ENCODE measurements around the gene ARHGEF12. TPM values are rescaled to one million over a fixed set of nuclear protein-coding genes. Genes with fewer than 3 reads are reported as not detected.

Gene ARHGEF12
- total RNA-seq, 2 donors from 2014 or later, result 27.1 to 38.2 TPM

DNA sequence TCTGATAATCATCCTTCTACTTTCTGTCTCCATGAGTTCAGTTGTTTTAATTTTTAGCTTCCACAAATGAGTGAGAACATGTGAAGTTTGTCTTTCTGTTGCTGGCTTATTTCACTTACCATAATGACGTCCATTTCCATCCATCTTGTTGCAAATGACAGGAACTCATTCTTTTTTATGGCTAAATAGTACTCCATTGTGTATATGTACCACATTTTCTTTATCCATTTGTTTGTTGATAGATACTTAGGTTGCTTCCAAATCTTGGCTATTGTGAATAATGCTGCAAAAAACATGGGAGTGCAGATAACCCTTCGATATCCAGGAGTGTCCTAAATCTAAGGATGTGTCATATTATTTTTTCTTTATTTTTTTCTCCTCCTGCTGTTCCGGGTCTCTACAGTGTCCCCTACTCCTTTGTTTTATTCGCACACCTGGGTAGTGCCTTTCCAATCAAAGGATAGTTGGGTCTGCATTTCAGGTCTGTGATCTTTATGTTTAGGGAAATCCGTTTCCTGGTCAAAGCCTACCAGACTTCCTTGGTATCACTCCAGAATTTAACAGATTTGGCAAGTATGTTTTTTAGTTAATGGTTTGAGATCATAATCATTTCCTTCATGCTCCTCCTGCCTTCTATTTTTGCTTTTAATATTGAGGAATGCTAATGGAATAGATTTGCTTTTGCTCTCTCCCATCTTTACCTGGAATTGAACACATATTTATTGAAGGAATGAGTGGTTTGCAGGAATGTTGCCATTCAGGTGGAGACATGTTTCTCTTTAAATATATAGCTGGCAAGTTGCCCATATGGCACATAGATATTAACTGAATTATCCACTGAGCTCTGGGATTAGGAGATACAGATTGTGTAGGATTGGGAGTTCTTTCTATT, 53.7 kb downstream of the ARHGEF12 start:
- peaks cover 6 to 11% of the 10 kb centered on the region in 2 donors for H3K4me1 Mint-ChIP-seq (ENCODE audit: low read depth in 2 of 2)
- no peak overlapping the region for H3K27ac Mint-ChIP-seq
- no peak for DNase-seq (ENCODE audit: low spot score)
- H3K4me3 Mint-ChIP-seq, result no peak overlapping the region
- H3K27me3 Mint-ChIP-seq, result peaks cover 6 to 13% of the 10 kb centered on the region in 2 donors
- ATAC-seq, result no peak
- H3K36me3 Mint-ChIP-seq, result no peaks in the 10 kb centered on the region
- no peaks in the 10 kb centered on the region for H3K9me3 Mint-ChIP-seq

DNA sequence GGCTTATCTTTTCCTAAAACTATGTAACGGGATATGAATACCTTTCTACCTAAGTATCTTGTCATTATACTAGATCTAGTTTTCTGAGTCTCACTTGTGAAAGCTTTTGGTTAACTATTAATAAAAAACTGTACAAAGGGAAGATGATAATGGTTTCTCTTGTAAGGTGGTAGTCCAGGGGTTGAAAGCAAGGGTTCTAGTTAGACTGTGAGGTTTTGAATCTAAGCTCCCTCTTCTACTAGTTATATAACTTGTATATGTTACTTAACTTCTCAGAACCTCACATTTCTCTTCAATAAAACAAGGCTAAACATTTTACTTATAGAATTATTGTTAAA, 54.3 kb downstream of the ARHGEF12 start:
- Mint-ChIP-seq H3K27ac (no peak overlapping the region), H3K9me3 (no peaks in the 10 kb centered on the region), H3K4me1 (ENCODE audit: low read depth in 2 of 2) (peaks cover 6 to 11% of the 10 kb centered on the region in 2 donors), H3K36me3 (no peaks in the 10 kb centered on the region), H3K27me3 (peaks cover 6 to 16% of the 10 kb centered on the region in 2 donors), H3K4me3 (no peak overlapping the region)
- no peak for ATAC-seq
- no peak for DNase-seq (ENCODE audit: low spot score)

DNA sequence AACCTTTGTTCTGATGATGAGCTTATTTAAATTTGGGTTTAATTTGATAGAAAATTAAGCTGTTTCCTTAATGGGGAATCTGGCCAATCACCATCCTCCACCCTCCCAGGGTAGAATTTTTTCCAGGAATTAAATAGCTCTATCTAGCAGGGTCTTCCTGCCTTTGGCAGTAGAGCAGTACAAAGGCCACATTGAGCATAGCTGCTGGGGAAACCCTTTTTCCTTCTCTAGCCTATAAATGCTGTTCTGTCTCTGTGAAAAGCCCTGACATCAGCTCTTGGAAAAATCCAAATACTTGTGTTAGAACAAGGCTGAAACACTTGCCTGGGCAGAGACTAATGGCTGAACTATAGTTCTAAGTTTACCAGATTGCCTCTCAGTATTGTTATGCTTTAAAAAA, 55.1 kb downstream of the ARHGEF12 start:
- no peak for DNase-seq (ENCODE audit: low spot score)
- ATAC-seq, result no peak
- H3K9me3 Mint-ChIP-seq, result no peaks in the 10 kb centered on the region
- no peak overlapping the region for H3K27ac Mint-ChIP-seq
- no peak overlapping the region for H3K4me3 Mint-ChIP-seq
- no peaks in the 10 kb centered on the region for H3K36me3 Mint-ChIP-seq
- peaks cover 6 to 11% of the 10 kb centered on the region in 2 donors for H3K4me1 Mint-ChIP-seq (ENCODE audit: low read depth in 2 of 2)
- H3K27me3 Mint-ChIP-seq, result peaks cover 6 to 16% of the 10 kb centered on the region in 2 donors

DNA sequence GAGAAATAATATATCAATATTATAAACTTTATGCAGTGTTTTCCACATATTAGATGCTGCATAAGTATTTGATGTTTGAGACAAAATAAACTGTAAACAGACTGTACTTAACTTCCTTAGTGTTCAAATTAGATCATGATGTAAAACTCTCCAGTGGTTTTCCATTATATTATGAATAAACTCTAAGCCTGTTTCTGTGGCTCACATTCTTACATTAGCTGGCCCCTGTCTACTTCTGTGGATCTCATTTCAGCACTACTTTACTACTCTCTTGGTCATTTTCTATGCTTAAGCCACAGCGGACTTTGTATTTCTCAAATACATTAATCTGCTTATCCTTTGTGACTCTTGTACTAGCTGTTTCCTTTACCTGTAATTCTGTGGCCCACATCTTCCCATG, 55.6 kb downstream of the ARHGEF12 start:
- H3K27me3 Mint-ChIP-seq, result peaks cover 6 to 16% of the 10 kb centered on the region in 2 donors
- no peak overlapping the region for H3K4me3 Mint-ChIP-seq
- DNase-seq (ENCODE audit: low spot score) (no peak), ATAC-seq (no peak)
- peaks cover 6 to 11% of the 10 kb centered on the region in 2 donors for H3K4me1 Mint-ChIP-seq (ENCODE audit: low read depth in 2 of 2)
- H3K36me3 Mint-ChIP-seq, result no peaks in the 10 kb centered on the region
- no peaks in the 10 kb centered on the region for H3K9me3 Mint-ChIP-seq
- no peak overlapping the region for H3K27ac Mint-ChIP-seq

DNA sequence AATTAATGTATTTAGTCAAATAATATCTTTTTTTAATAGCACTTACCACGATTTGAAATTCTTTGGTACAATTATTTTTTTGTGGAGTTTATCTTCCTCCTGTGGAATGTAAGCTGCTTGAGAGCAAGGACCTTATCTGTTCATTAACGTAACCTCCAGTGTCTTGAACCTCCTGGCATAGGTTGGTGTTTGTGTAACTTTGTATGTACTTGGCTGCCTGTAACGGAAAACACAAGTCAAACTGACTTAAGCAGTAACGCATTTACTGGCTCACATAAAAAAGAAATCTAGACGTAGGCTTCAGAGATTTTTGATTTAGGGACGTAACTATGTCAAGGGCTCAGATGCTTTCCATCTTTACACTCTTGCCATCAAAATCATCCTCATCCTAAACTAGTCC, 56.1 kb downstream of the ARHGEF12 start:
- peaks cover 6 to 18% of the 10 kb centered on the region in 2 donors for H3K27me3 Mint-ChIP-seq

DNA sequence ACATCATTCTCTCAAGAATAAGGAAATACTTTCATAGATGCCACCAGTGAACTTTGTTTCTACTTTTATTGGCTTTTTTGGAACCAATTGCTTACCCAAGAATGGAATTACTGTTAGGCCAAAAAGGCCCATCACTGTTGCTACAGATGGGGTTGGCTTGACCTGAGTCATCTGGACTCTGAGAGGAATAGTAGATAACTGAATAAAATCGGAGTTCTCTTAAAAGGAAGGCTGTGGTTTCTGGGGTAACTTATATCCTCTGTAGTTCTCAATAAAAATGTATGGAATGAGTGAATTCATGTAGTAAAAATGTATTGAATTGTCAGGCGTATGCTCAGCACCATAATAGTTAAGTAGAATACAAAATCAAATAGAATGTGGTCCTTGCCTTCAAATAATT, 56.6 kb downstream of the ARHGEF12 start:
- Mint-ChIP-seq H3K4me1 (ENCODE audit: low read depth in 2 of 2) (peaks cover 6 to 11% of the 10 kb centered on the region in 2 donors), H3K9me3 (no peaks in the 10 kb centered on the region), H3K36me3 (no peaks in the 10 kb centered on the region), H3K4me3 (no peak overlapping the region), H3K27ac (no peak overlapping the region), H3K27me3 (peaks cover 6 to 18% of the 10 kb centered on the region in 2 donors)
- ATAC-seq, result no peak
- DNase-seq (ENCODE audit: low spot score), result no peak

More for the DNA sequence above, 56.1 kb downstream of the ARHGEF12 start:
- H3K36me3 Mint-ChIP-seq, result no peaks in the 10 kb centered on the region
- H3K4me3 Mint-ChIP-seq, result no peak overlapping the region
- H3K27ac Mint-ChIP-seq, result no peak overlapping the region
- DNase-seq (ENCODE audit: low spot score) (no peak), ATAC-seq (no peak)
- no peaks in the 10 kb centered on the region for H3K9me3 Mint-ChIP-seq
- peaks cover 6 to 11% of the 10 kb centered on the region in 2 donors for H3K4me1 Mint-ChIP-seq (ENCODE audit: low read depth in 2 of 2)

DNA sequence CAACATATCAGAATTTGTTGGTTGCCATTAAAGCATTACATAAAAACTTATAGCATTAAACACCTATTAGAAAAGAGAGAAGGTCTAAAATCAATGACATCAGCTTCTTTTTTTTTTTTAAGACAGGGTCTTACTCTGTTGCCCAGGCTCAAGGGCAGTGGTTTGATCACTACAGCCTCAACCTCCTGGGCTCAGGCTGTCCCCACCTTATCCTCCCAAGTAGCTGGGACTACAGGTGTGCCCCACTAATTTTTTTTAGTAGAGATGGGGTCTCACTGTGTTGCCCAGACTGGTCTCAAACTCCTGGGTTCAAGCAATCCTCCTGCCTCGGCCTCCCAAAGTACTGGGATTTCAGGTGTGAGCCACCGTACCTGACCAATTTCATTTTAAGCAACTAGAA, 57.9 kb downstream of the ARHGEF12 start:
- Mint-ChIP-seq H3K4me3 (no peak overlapping the region), H3K27ac (no peak overlapping the region), H3K9me3 (no peaks in the 10 kb centered on the region), H3K4me1 (ENCODE audit: low read depth in 2 of 2) (peaks cover 3 to 6% of the 10 kb centered on the region in 2 donors), H3K36me3 (no peaks in the 10 kb centered on the region), H3K27me3 (peaks cover 0 to 18% of the 10 kb centered on the region in 2 donors)
- DNase-seq (ENCODE audit: low spot score) (no peak), ATAC-seq (no peak)

DNA sequence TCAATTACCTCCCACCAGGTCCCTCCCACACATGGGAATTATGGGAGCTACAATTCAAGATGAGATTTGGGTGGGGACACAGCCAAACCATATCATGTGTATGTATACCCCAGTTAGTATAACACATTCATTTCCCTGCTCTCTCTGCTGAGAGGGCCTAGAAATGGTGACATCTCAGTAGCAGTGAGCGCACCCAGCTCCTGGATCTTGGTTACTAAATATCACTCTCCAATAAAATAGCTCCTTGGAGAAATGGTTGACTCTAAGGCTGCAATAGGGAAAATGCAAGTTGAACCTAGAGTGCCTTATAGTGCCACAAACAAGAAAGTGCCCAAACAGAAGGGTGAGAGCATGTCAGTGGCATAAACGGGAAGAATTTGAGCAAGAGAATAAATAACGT, 59.6 kb downstream of the ARHGEF12 start:
- H3K27me3 Mint-ChIP-seq, result peaks cover 0 to 7% of the 10 kb centered on the region in 2 donors
- ATAC-seq (no peak), DNase-seq (ENCODE audit: low spot score) (no peak)
- H3K9me3 Mint-ChIP-seq, result no peaks in the 10 kb centered on the region
- no peaks in the 10 kb centered on the region for H3K36me3 Mint-ChIP-seq
- H3K4me1 Mint-ChIP-seq (ENCODE audit: low read depth in 2 of 2), result no peaks in the 10 kb centered on the region
- no peak overlapping the region for H3K4me3 Mint-ChIP-seq
- H3K27ac Mint-ChIP-seq, result no peak overlapping the region

DNA sequence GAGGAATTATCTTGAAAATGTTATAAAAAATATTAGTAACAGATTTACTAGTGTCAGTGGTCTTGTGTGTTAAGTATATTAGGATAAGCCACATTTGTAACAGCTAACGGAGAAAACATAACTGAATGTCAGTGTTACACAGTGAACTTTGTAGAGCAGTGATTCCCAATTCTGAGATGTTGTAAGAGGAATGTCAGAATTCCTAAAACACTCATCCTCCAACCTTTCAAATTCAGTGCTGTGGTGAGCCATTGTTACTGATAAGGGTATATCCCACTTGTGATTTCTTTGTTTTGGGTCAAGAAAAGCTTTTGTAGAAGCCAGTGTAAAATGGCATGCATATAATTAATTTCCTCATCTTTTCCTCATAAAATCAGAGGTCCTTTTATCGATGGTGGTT, 61.9 kb downstream of the ARHGEF12 start:
- no peak overlapping the region for H3K4me3 Mint-ChIP-seq
- H3K27ac Mint-ChIP-seq, result no peak overlapping the region
- peaks cover 0 to 7% of the 10 kb centered on the region in 2 donors for H3K27me3 Mint-ChIP-seq
- peaks cover 0 to 2% of the 10 kb centered on the region in 2 donors for H3K4me1 Mint-ChIP-seq (ENCODE audit: low read depth in 2 of 2)
- no peaks in the 10 kb centered on the region for H3K9me3 Mint-ChIP-seq
- H3K36me3 Mint-ChIP-seq, result no peaks in the 10 kb centered on the region
- ATAC-seq (no peak), DNase-seq (ENCODE audit: low spot score) (no peak)

DNA sequence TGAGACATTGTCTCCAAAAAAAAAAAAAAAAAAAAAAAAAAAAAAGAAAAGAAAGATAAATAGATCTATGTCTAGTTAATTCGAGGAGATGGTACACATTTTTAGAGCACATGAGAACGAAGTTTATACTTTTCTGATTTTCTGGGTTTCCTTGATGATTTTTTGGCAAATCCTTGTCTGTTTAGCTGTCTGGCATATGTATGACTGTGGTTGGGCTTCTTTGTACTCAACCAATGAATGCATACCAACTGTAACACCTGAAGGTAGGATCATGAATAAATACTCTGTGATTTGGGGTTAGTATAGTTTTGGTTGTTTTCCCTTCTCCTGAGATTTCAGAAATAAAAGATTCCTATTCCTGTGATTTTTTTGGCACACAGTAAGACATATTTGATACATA, 63.1 kb downstream of the ARHGEF12 start:
- Mint-ChIP-seq H3K27ac (no peak overlapping the region), H3K4me1 (ENCODE audit: low read depth in 2 of 2) (peaks cover 0 to 6% of the 10 kb centered on the region in 2 donors), H3K9me3 (no peaks in the 10 kb centered on the region), H3K36me3 (no peaks in the 10 kb centered on the region), H3K27me3 (peaks cover 0 to 7% of the 10 kb centered on the region in 2 donors), H3K4me3 (no peak overlapping the region)
- DNase-seq (ENCODE audit: low spot score) (no peak), ATAC-seq (no peak)

DNA sequence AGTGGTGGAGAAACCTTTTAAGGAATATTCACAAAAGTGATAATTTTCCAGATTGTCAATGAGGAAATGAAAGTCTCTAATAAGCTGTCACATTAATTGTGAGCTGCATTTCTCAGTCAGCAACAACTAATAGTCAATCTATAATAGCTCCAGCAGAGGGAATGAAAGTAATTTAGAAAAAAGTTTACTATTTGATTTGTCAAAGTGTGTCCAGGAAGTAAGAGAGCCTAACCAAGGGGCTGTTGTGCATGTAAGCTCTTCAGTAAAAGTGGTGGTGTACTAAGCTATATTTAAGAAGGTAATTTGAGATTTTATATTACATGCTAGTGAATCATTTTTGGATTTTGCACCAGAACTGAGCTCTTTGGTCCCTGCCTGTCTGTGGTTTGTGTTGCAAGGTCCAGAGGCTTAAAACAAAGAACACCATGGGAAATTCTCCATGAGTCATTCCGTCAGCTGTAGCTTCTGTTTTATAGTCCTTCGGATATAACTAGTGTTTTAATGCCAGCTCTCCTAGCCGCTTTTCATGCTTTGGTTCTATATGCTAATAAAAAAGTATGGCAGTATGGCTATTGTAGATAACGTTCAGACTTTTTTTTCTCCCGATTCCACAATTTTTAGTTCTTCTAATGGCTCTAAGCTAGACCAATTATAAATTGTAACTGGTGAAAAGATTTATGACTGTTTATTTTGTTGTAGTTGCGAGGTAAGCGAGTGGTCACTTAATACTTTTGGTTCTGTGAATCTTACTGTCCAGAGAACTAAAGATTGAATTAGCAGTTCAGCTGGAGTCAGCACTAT, 64.6 kb downstream of the ARHGEF12 start:
- Mint-ChIP-seq H3K4me1 (ENCODE audit: low read depth in 2 of 2) (peaks cover 0 to 6% of the 10 kb centered on the region in 2 donors), H3K36me3 (no peaks in the 10 kb centered on the region), H3K27ac (no peak overlapping the region), H3K27me3 (peaks cover 0 to 5% of the 10 kb centered on the region in 2 donors), H3K4me3 (no peak overlapping the region), H3K9me3 (no peaks in the 10 kb centered on the region)
- no peak for ATAC-seq
- DNase-seq (ENCODE audit: low spot score), result no peak

DNA sequence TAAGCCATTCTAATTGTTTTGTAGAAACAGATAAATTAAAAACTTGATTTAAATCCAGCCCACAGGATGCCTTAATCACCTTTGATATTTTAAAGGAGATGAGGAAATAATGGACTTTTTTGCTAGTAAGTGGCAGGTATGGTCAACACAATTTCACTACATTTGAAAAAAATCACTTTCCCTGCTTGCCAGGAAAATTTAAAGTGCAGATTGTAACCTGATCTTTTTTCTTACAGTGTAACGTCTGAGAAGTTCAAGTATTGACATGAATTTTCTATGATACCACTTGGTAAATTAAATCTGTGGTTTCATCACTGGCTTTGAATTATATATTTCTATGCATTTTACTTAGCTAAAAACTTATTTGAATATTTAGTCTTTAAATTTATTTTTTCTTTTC, 65.3 kb downstream of the ARHGEF12 start:
- DNase-seq (ENCODE audit: low spot score) (no peak), ATAC-seq (no peak)
- no peak overlapping the region for H3K27ac Mint-ChIP-seq
- H3K4me3 Mint-ChIP-seq, result no peak overlapping the region
- no peaks in the 10 kb centered on the region for H3K36me3 Mint-ChIP-seq
- H3K4me1 Mint-ChIP-seq (ENCODE audit: low read depth in 2 of 2), result peaks cover 0 to 6% of the 10 kb centered on the region in 2 donors
- H3K9me3 Mint-ChIP-seq, result no peaks in the 10 kb centered on the region
- H3K27me3 Mint-ChIP-seq, result peaks cover 0 to 5% of the 10 kb centered on the region in 2 donors

DNA sequence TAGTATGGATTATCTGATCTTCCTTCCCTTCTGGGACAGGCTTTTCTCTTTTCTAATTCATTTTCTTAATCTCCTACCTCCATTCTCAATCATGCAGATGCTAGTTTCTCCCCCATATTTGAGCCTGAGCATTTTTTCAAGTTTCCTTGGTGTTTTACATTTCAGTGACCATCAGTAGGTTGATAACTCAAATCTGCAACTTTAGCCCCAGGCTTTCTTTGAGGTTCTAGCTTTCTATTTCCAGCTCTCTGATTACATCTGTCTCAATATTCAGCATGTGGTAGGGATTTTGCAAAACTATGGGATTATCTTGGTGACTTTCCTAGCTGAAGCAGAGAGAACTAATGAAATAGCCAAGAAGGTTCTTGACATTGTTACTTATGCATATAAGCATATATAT, 67.8 kb downstream of the ARHGEF12 start:
- H3K4me3 Mint-ChIP-seq, result no peak overlapping the region
- ATAC-seq (no peak), DNase-seq (ENCODE audit: low spot score) (no peak)
- H3K9me3 Mint-ChIP-seq, result no peaks in the 10 kb centered on the region
- no peaks in the 10 kb centered on the region for H3K36me3 Mint-ChIP-seq
- peaks cover 0 to 6% of the 10 kb centered on the region in 2 donors for H3K4me1 Mint-ChIP-seq (ENCODE audit: low read depth in 2 of 2)
- no peak overlapping the region for H3K27ac Mint-ChIP-seq
- peaks cover 0 to 3% of the 10 kb centered on the region in 2 donors for H3K27me3 Mint-ChIP-seq

DNA sequence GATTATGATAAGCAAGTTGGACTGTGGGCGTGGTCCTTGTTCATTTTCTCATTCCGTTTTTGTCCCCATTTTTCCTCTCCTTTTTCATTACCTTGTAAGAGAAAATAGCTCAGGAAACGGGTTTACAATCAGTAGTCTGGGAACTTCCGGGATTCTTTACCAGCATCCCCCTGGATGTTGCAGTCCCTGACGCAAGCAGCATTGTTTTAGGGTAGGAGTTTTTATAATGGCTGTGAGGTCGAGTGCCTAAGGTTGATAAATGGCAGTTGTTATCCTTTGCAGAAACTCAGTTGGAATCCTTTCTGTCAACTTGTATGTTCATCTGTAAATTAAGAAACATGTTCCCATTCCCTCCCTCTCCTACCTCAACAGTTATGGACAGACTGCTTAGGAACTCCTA, 68.3 kb downstream of the ARHGEF12 start:
- DNase-seq (ENCODE audit: low spot score) (no peak), ATAC-seq (no peak)
- H3K4me3 Mint-ChIP-seq, result no peak overlapping the region
- H3K27ac Mint-ChIP-seq, result no peak overlapping the region
- H3K4me1 Mint-ChIP-seq (ENCODE audit: low read depth in 2 of 2), result peaks cover 0 to 7% of the 10 kb centered on the region in 2 donors
- H3K9me3 Mint-ChIP-seq, result no peaks in the 10 kb centered on the region
- H3K36me3 Mint-ChIP-seq, result peaks cover 4% of the 10 kb centered on the region
- H3K27me3 Mint-ChIP-seq, result peaks cover 0 to 3% of the 10 kb centered on the region in 2 donors

Data from natural killer cell treated with Interleukin-12 subunit alpha and Interleukin-12 subunit beta and Interleukin-15 and Interleukin-18, amount 100 ng/mL, for 72 hours (primary cell).